HG03159 (cell line): ENCODE results near the gene STAT5B.

Experiments
- ATAC-seq: cut with Tn5 transposase; IDR thresholded peaks from one replicate; pipeline ENCODE4 v1.9.1; 2021; ENCODE audit warnings: mild to moderate bottlenecking, moderate library complexity; ENCODE audit not compliant: unreplicated experiment

The STAT5B gene

DNA sequence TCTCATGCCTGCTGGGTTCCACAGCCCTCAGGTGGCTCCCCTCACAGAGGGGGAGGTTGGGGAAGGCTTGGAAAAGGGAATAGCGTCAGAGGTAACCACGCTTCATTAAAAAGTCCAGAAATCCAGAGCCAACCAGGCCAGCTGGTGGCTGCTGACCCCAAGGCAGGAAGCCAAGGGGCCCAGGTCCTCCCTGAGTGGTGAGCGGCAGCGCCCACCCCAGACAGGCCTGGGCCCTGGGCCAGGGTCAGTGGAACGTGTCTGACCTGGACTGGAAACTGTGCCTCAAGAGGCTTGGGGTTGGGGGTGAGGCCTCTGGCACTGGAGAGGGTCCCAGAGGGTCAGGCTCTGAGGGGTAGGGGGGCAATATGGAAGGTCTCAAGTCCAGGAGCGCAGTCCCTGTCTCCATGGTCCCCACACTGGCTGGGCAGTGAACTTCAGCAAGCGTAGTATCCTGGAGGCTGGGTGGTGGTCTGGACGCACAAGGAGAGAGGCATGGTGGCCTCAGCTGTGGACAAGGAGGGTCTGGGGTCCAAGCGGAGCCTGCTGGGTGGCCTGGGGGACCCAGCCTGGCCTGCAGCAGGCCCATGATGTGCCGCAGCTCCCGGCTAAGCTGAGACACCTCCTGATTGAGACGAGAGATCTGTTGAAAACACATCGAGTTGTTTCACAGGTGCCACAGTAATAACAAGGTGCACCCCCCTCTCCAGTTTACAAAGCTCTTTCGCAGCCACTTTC lies 116.2 kb downstream of the STAT5B start:
- no peak for ATAC-seq

DNA sequence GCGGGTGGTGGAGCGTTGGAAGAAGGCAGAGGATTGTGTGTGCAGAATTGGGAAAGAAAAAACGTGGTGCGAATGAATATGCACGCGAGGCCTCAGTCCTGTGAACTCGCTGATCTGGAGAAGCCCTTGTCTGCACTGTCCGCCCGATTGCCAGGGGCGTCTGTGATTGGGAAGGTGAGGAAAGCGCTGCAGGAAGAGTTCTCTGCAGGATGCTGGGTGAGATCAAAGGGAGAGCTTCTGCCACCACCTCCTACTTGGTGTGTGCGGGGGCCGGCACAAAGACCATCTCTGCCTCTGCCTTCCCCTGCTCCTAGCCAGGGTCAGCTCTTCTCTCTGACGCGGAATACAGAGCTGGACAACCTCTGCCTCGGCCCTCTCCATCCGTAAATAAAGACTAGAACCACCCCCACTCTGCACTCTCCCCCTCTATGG lies 120.6 kb downstream of the STAT5B start:
- ATAC-seq = no peak

- no peak for ATAC-seq
Measured at GRCh38 chr17:42153919-42154742, 122.1 kb downstream of the STAT5B start.
